ENCODE results near the gene ACR. TPM values are rescaled to one million over a fixed set of nuclear protein-coding genes. Genes with fewer than 3 reads are reported as not detected.

ACR gene
- total and polyA plus RNA-seq, 2 of the 13 experiments (the other 11 are each of a cell fraction or from before 2014, with no cell fraction given), result 0.15 TPM; not detected in 1

- H3K4me3 ChIP-seq (replicated peaks in 1 of 3; ENCODE audit: insufficient read depth in 1 of 3, low read depth in 2 of 3, low read length in 3 of 3), result peak overlapping the region; percentile 36 to 89 (median 49)
- H4K20me1 ChIP-seq (ENCODE audit: insufficient read depth, low read length), result no peaks in the 10 kb centered on the region
- H3K9ac ChIP-seq (ENCODE audit: insufficient read depth, low read depth, low read length), result peak overlapping the region; percentile 84
- POLR2A ChIA-PET, result interaction anchor here (0.6 to 2.8 kb wide), 3 partner anchors 8 to 176 kb away, joined by 3 to 7 read pairs (median 5); partner anchors contain the start of gene SCO2
- 28% methylated on average over 6 of the region's 7 CpGs for WGBS (ENCODE audit: low lambda C conversion rate)
- no peak overlapping the region for H2AFZ ChIP-seq (ENCODE audit: low read length)
- H3K27ac ChIP-seq (ENCODE audit: extremely low read length, insufficient read depth, low read length), result peak overlapping the region; percentile 94
- H3K27me3 ChIP-seq (ENCODE audit: control insufficient read depth in 1 of 2, insufficient read depth in 2 of 2, low read length in 2 of 2), result no peaks in the 10 kb centered on the region
- H3K4me1 ChIP-seq (ENCODE audit: insufficient read depth, low read length), result peaks cover 48% of the 10 kb centered on the region
- H3K9me3 ChIP-seq (ENCODE audit: low read length), result no peaks in the 10 kb centered on the region
- DNase-seq (ENCODE audit: low spot score) (peak; percentile 18), FAIRE-seq (peak; percentile 43), ATAC-seq (peak; percentile 12)
- CTCF ChIA-PET (ENCODE audit: low intra/inter-chr PET ratio, low total read pairs), result no interaction called here
- in situ Hi-C loops (cut with HindIII; ENCODE audit: extremely low pct_ligation_motif_present, low pct_unique_long_range_greater_than_20kb) (no loop called here), intact Hi-C loops (cut with micrococcal nuclease; ENCODE audit: unreplicated experiment) (no loop called here)
- peak overlapping the region; percentile 93 for H3K4me2 ChIP-seq (ENCODE audit: low read depth, low read length)
- peaks cover 39% of the 10 kb centered on the region for H3K79me2 ChIP-seq (ENCODE audit: insufficient read depth, low read length)
- peaks cover 11 to 30% of the 10 kb centered on the region in 2 experiments for H3K36me3 ChIP-seq (replicated peaks in 1 of 2; ENCODE audit: control insufficient read depth in 1 of 2, insufficient read depth in 2 of 2, low read length in 2 of 2)
- no TSS peak for BruUV-seq (replicated peaks)
- TF ChIP-seq KDM4B (CRISPR knock-in tag; IDR thresholded peaks at IDR 0.05) (no peak), ZNF800 (CRISPR knock-in tag; IDR thresholded peaks at IDR 0.05) (0 out of 2 replicates have a peak, but pooled peaks have one; percentile 10), NRL (CRISPR knock-in tag; IDR thresholded peaks at IDR 0.05; ENCODE audit: borderline replicate concordance) (peak; percentile 54; the same call in 1 of the 2 replicates), ZNF383 (CRISPR knock-in tag; IDR thresholded peaks at IDR 0.05; ENCODE audit: borderline replicate concordance) (no peak), POLR2AphosphoS5 (IDR thresholded peaks at IDR 0.05; ENCODE audit: low read depth, low read length) (0 out of 2 replicates have a peak, but pooled peaks have one; percentile 12), PHF8 (CRISPR knock-in tag; IDR thresholded peaks at IDR 0.05) (no peak), PATZ1 (CRISPR knock-in tag; IDR thresholded peaks at IDR 0.05) (peak; percentile 25; the same call in 1 of the 2 replicates), ZSCAN5A (CRISPR knock-in tag; IDR thresholded peaks at IDR 0.05; ENCODE audit: borderline replicate concordance) (0 out of 2 replicates have a peak, but pooled peaks have one; percentile 1), MTA1 (CRISPR knock-in tag; IDR thresholded peaks at IDR 0.05; ENCODE audit: borderline replicate concordance) (0 out of 2 replicates have a peak, but pooled peaks have one; percentile 30), ZFP91 (CRISPR knock-in tag; IDR thresholded peaks at IDR 0.05; ENCODE audit: borderline replicate concordance) (peak; percentile 11; the same call in 1 of the 2 replicates), ZSCAN12 (CRISPR knock-in tag; IDR thresholded peaks at IDR 0.05) (no peak), THAP9 (CRISPR knock-in tag; IDR thresholded peaks at IDR 0.05; ENCODE audit: borderline replicate concordance) (0 out of 2 replicates have a peak, but pooled peaks have one; percentile 8), FOSL2 (CRISPR knock-in tag; IDR thresholded peaks at IDR 0.05) (no peak), ZNF766 (CRISPR knock-in tag; IDR thresholded peaks at IDR 0.05; ENCODE audit: borderline replicate concordance) (0 out of 2 replicates have a peak, but pooled peaks have one; percentile 4)
These were observed 37.0 kb upstream of the ACR start for GRCh38 chr22:50701076-50701419.

All from HepG2 (cell line).